Hematopoietic multipotent progenitor cell (in vitro differentiated cells): ENCODE results near the gene ATP6V0E2. TPM values are rescaled to one million over a fixed set of nuclear protein-coding genes. Genes with fewer than 3 reads are reported as not detected.

Experiments
- DNase-seq, 3 donors: peaks; one replicate each; pipeline ENCODE4 v3.0.0-alpha.2; 2011 to 2015; ENCODE audit warnings: low read depth in 2 of 3, low spot score in 2 of 3
- total RNA-seq: library from RNA; depleted of rRNA; stranded (reverse); fragments of >200 nt; gene quantifications from one replicate; pipeline ENCODE4 v1.2.3, GENCODE V29; 2012

ATP6V0E2 gene
- total RNA-seq, 1 donor, result 39.3 TPM

DNA sequence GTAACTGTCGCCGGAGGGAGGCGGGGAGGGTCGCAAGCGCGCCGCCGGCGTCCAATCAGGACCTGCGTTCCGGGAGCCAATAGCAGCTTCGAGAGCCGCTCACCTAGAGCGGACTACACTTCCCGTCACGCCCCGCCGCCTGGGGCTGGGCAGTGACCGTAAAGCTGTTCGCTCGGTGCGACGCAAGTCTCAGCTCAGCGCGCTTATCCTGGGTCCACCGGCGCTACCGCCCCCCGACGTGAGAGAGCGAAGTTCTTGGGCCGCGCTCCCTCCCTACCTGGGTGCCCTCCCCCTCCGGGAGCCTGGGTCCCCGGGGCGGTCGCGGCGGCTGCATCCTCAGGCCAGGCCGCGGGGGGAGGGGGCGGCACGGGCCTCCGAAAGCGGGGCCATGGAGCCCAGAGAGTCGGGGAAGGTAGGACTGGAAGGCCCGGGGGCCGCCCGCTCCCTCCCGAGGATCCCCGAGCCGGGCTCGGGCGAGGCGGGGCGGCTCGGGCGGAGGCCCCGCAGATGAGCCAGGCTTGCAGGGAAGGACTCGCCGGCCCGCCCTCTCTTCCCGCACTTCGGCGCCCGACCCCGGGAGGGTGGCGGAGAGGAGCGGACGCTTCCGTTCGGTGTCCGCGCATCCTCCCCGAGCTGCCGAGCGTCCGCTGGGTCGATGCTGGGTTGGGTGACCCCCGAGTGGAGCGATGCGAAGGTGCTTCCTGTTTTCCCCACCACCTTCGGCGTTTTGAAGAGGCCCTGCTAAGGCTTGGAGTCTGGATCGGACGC is 35.4 kb upstream of the ATP6V0E2 start, which contains the start of gene ZNF862:
Gene ZNF862 (plus strand): TSS at position 152 of the 768 bp plus-strand sequence. CDS start 237 bp downstream, at position 389.
- DNase-seq, result peak; percentile 91 to 98 (median 97)

- no peak for DNase-seq
These were observed 34.8 kb upstream of the ATP6V0E2 start for GRCh38 chr7:149838992-149839408.

DNA sequence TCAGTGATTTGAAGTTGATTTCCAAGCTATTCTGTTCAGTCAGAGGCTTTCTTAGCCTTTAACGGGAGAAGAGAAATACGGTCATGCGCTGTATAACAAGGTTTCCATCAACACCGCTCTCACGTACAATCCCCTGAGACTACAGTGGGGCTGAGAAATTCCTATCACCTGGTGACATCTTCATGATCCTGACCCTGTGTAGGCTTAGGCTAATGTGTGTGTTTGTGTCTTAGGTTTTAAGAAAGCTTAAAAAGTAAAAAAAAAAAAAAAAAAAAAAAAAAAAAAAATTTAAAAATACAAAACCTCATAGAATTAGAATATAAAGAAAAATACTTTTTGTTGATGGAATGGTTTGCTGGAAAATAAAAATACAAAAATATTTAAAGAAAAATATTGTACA is 33.8 kb upstream of the ATP6V0E2 start:
- no peak for DNase-seq

GRCh38 chr7:149843566-149843965 is 30.2 kb upstream of the ATP6V0E2 start:
- no peak for DNase-seq

GRCh38 chr7:149844445-149844844 is 29.3 kb upstream of the ATP6V0E2 start:
- no peak for DNase-seq

GRCh38 chr7:149845257-149845980 is 28.4 kb upstream of the ATP6V0E2 start:
- DNase-seq, result no peak

DNA sequence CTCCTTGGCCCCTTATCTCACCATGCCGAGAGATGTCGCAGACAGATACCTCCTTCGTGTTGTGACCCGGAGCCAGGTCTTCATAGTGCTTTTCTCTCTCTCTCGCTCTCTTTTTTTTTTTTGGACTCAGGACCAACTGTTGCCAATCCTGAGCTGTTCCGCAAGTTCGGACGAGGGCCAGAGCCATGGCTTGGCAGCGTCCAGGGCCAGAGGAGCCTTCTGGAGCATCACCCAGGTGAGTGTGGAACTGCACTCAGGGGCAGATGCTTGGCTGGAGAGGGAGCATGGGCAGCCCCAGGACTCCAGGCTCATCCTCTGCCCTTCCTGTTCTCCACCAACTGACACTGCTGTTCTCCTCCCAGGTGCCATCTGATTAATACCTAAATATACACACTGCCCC is 27.7 kb upstream of the ATP6V0E2 start:
- DNase-seq, result no peak

- no peak for DNase-seq
These were observed 27.2 kb upstream of the ATP6V0E2 start for GRCh38 chr7:149846436-149847046.

GRCh38 chr7:149849174-149849573 is 24.6 kb upstream of the ATP6V0E2 start:
- no peak for DNase-seq

DNA sequence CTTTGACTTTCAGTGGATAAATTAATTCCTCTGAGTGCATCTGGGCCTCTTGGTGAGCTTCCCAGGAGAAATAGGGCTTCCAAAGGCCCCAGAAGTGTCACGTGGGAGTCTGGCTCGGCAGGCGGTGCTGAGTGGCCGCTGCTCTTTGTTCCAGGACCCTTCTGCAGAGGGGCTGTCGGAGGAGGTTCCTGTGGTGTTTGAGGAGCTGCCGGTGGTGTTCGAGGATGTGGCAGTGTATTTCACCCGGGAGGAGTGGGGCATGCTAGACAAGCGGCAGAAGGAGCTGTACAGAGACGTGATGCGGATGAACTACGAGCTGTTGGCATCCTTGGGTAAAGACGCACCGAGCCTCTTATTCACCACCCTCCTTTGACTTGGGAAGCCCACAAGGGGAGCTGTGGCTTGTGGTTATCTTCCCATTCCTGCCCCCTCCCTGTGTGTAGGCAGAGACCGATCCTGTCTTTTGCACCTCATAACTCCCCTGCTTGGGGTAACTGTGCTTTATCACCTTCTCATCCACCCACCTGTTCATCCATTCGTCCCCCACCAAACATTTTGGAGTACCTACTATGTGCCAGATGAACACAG is 23.7 kb upstream of the ATP6V0E2 start:
- DNase-seq, result no peak

DNA sequence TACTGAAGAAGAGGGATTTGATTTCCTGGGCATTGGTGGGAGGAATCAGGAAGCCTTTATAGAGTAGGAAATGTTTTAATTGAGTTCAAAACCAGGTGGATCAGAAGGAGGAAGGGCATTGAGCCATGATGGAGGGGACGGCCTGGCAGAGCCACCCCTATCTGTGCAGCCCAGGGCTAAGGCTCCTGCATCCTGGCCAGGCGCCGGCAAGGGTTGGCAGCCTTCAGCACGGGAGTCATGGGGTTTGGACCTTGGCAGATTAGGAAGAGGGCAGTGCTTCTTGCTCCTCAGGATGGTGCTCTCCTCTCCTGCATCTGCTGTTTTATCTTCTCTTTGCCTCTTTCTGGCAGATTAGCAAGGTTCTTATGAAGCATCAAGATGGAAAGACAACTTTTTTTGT is 23.1 kb upstream of the ATP6V0E2 start:
- no peak for DNase-seq

- DNase-seq, result no peak
These were observed 22.3 kb upstream of the ATP6V0E2 start for GRCh38 chr7:149851449-149851848.

GRCh38 chr7:149853157-149853556 is 20.6 kb upstream of the ATP6V0E2 start:
- DNase-seq, result no peak

DNA sequence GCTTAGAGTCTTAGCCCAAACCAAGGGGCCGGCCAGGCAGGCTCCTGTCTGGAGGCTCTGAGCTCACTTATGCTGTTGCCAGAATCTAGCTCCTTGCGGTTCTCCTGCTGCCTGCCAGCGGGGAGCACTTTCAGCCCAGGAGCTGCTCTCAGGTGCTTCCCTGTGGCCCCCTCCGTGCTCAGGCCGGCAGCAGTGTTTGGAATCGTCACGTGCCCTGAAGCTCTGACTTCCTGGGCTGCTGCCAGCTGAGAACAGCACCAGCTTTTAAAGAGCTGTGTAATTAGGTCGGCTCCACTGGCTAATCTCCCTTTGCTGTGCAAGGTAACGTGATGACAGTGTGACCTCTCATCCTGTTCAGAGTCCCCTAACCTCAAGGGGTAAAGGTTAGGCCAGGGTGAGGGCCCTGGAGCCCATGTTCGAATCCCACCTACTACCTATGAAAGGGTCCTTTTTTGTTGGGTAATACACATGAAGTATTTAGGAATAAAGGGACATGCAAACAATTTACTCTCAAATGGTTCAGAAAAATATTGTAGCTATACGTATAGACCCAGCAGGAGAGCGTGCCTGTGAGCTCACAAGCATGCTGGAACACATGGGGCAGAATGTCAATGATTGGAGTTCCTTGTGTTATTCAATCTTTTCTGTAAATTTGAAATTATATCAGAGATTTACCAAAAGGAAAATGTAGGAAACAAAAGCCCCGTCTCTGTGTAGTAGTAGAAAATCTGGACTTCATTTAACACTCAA is 19.0 kb upstream of the ATP6V0E2 start:
- no peak for DNase-seq

DNA sequence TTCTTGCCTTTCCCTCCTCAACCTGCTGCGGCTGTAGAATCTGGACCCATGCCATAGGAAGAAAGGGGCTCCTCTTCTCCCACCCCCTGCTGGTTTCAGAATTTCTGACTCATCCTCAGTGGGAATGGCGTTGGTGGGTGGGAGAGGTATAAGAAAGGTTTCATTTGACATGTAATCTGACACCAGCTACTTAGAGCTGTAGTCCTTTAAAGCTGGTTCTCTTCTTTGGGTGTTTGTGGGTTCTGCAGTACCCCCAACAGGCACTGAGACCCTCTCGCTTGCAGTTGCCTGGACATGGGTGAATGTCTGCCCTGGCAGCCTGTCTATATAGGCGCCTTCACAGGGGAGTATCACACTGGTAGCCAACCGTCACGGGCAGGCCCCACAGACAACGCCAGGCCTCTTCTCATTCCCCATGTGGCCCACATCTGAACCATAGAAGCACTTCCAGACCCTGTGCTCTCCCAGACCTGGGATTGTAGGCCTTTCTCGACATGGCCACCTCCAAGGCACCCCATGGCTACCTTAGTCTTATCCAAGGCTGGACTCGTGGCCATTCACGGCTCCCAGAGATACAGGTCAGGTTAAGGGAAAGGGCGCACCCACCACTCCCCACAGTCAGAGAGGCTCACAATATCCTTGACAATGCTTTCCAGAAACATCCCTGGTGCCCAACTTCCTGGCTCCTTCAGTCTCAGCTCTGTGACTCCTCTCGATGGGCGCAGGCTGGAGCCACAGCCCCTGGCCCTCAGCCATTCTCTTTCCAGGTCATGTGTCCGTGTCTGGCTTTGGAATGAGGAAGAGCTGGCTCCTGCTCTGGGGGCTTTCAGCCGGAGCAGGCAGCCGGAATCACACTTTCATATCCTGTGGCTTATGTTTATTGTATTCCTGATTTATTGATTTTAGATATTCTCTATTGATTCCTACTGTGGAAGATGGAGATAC is 18.1 kb upstream of the ATP6V0E2 start:
- no peak for DNase-seq

- no peak for DNase-seq
These were observed 17.2 kb upstream of the ATP6V0E2 start for GRCh38 chr7:149856583-149856982.

- DNase-seq, result no peak
These were observed 14.4 kb upstream of the ATP6V0E2 start for GRCh38 chr7:149859369-149859768.

DNA sequence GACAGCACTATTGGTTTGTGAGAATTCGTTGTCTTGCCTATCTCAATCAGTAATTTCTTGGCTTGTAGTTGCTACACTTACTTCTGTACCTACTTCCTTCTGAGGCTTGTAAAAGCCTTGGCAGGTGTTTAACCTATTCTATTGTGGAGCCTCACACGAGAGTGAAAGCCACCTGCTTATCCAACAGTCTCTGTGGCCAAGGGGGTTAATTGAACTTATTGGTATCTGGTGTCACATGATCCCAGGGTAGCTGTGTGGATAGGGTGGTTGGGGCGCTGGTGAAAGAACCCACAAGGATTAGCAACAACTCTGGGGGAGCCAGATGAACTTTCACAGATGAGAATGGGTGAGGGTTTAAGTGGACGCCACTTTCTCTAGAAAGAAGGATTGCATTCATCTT is 13.9 kb upstream of the ATP6V0E2 start:
- DNase-seq, result no peak
